K562 (cell line): Measurements from ENCODE around the gene KRT39. TPM values are rescaled to one million over a fixed set of nuclear protein-coding genes. Genes with fewer than 3 reads are reported as not detected.

Experiments used
- ATAC-seq: fragments of 200-7000 bp; cut with Tn5 transposase; 3 replicates; pipeline ENCODE4 v1.9.1; 2020; ENCODE audit warnings: moderate library complexity
- BruUV-seq: library from RNA; stranded (reverse); fragments of 400-500 nt; replicated peaks from 2 replicates; lab custom pipeline; 2021; lab: Mats Ljungman, UMichigan
- CTCF ChIA-PET: fragments of 300-600 bp; formaldehyde crosslinking; extraction: SDS; loops from one replicate; lab custom pipeline; 2021; ENCODE audit warnings: low intra/inter-chr PET ratio; lab: Yijun Ruan, JAX
- POLR2A ChIA-PET: fragments of 300-600, 350-650 bp; sonication (Branson Sonifier 250); formaldehyde crosslinking; extraction: SDS; loops from one replicate; lab custom pipeline; 2021; ENCODE audit warnings: antibody characterized with exemption, inconsistent platforms; lab: Yijun Ruan, JAX
- DNase-seq, 4 experiments: peaks; one replicate each; pipeline versions ENCODE4 v3.0.0 to v3.0.0-alpha.2; 2011 to 2018; ENCODE audit warnings: low spot score in 3 of 4, mixed read lengths in 3 of 4; ENCODE audit errors: extremely low read depth in 1 of 4
- FAIRE-seq: peaks from 2 replicates; lab custom pipeline; 2011; peaks lifted over from hg19 to GRCh38; lab: Jason Lieb, UNC
- H2AFZ ChIP-seq: 2 replicates; pipeline ENCODE4 v1.6.0; 2011; ENCODE audit warnings: low read depth, low read length, control low read depth, inconsistent platforms
- H3K27ac ChIP-seq: fragments of 200-600 bp; 3 replicates; pipeline ENCODE4 v1.8.0; 2011; ENCODE audit warnings: low read depth, mild to moderate bottlenecking, control low read depth, inconsistent platforms, low read length, moderate library complexity, mixed read lengths; ENCODE audit errors: extremely low read depth
- H3K27me3 ChIP-seq, 2 experiments: fragments of 300-600 bp in 1 of 2; 2 replicates in 1 of 2; 3 replicates in 1 of 2; pipeline versions ENCODE4 v1.6.0 to v1.8.0; 2011; ENCODE audit warnings: inconsistent platforms in 2 of 2, low read length in 2 of 2, mild to moderate bottlenecking in 1 of 2, mixed read lengths in 1 of 2, moderate library complexity in 1 of 2; ENCODE audit not compliant: control insufficient read depth in 2 of 2, insufficient read depth in 2 of 2
- H3K36me3 ChIP-seq: fragments of 300-600 bp; 3 replicates; pipeline ENCODE4 v1.8.0; 2011; ENCODE audit warnings: mild to moderate bottlenecking, low read length, inconsistent platforms; ENCODE audit not compliant: control insufficient read depth, insufficient read depth
- H3K4me1 ChIP-seq, 2 experiments: fragments of 200-600 bp in 1 of 2; replicated peaks in 1 of 2; 2 replicates in 1 of 2; 3 replicates in 1 of 2; pipeline versions ENCODE4 v1.5.1 to v1.8.0; 2011; ENCODE audit warnings: inconsistent platforms in 2 of 2, low read length in 2 of 2, mild to moderate bottlenecking in 1 of 2, mixed read lengths in 1 of 2, moderate library complexity in 1 of 2; ENCODE audit not compliant: control insufficient read depth in 2 of 2, insufficient read depth in 2 of 2
- H3K4me2 ChIP-seq: 2 replicates; pipeline ENCODE4 v1.6.1; 2011; ENCODE audit warnings: low read length, control low read depth, inconsistent platforms, mixed read lengths; ENCODE audit not compliant: insufficient read depth
- H3K4me3 ChIP-seq: fragments of 200-600 bp; sonication (generic), shearing (Covaris generic); 2 replicates; pipeline ENCODE4 v1.5.1; 2016; ENCODE audit warnings: control low read depth, inconsistent platforms
- H3K79me2 ChIP-seq: fragments of 200-600 bp; 3 replicates; pipeline ENCODE4 v1.8.0; 2011; ENCODE audit warnings: low read length, inconsistent platforms; ENCODE audit not compliant: control insufficient read depth, insufficient read depth
- H3K9ac ChIP-seq, 2 experiments: 2 replicates each; pipeline versions ENCODE4 v1.6.0 to v1.6.1; 2011; ENCODE audit warnings: low read depth in 2 of 2, low read length in 2 of 2, control low read depth in 1 of 2, inconsistent platforms in 1 of 2, mild to moderate bottlenecking in 1 of 2, mixed read lengths in 1 of 2; ENCODE audit not compliant: insufficient read depth in 1 of 2
- H3K9me1 ChIP-seq: one replicate; pipeline ENCODE4 v1.6.0; 2011; ENCODE audit warnings: inconsistent platforms, mild to moderate bottlenecking, low read length, moderate library complexity; ENCODE audit not compliant: control insufficient read depth, insufficient read depth
- H3K9me3 ChIP-seq: replicated peaks from 2 replicates; pipeline ENCODE4 v1.5.1; 2011; ENCODE audit warnings: low read depth, low read length, inconsistent platforms; ENCODE audit not compliant: control insufficient read depth, insufficient read depth
- H4K20me1 ChIP-seq: replicated peaks from 2 replicates; pipeline ENCODE4 v1.6.1; 2011; ENCODE audit warnings: low read length, inconsistent platforms, mixed read lengths; ENCODE audit not compliant: control insufficient read depth, insufficient read depth
- ELF2 ChIP-seq: fragments of 250-450 bp; sonication (Bioruptor Pico); IDR thresholded peaks from 2 replicates; pipeline ENCODE4 v1.5.0; 2021; ENCODE audit warnings: mild to moderate bottlenecking
- FOXA1 ChIP-seq: fragments of 450-650 bp; IDR thresholded peaks from 2 replicates; pipeline ENCODE4 v1.6.1; 2016; ENCODE audit warnings: mild to moderate bottlenecking, borderline replicate concordance
- GABPA ChIP-seq: fragments of 200-800 bp; sonication (Bioruptor generic); conservative IDR thresholded peaks from 2 replicates; pipeline ENCODE4 v1.6.1; 2016; ENCODE audit warnings: low read depth, missing genetic modification characterization, missing compliant biosample characterization
- KDM4B ChIP-seq, 2 experiments: fragments of 450-650 bp in 1 of 2; sonication (generic) in 1 of 2; IDR thresholded peaks; 2 replicates each; pipeline ENCODE4 v1.6.1; 2016 to 2017; ENCODE audit warnings: borderline replicate concordance in 2 of 2, antibody characterized with exemption in 1 of 2, low read depth in 1 of 2, mild to moderate bottlenecking in 1 of 2
- LCOR ChIP-seq: sonication (generic); formaldehyde crosslinking; IDR thresholded peaks from 2 replicates; pipeline ENCODE4 v1.8.0; 2022; ENCODE audit warnings: mild to moderate bottlenecking, missing genetic modification reagents
- SNAPC5 ChIP-seq: fragments of 250-450 bp; sonication (Bioruptor Pico); IDR thresholded peaks from 2 replicates; pipeline ENCODE4 v1.8.0; 2021; ENCODE audit warnings: moderate library complexity, mild to moderate bottlenecking, inconsistent platforms
- TAF7 ChIP-seq: fragments of 450-650 bp; IDR thresholded peaks from 2 replicates; pipeline ENCODE4 v1.6.1; 2016; ENCODE audit warnings: missing genetic modification characterization, missing compliant biosample characterization
- YBX1 ChIP-seq: fragments of 450-650 bp; IDR thresholded peaks from 2 replicates; pipeline ENCODE4 v1.7.1; 2016; ENCODE audit warnings: mild to moderate bottlenecking
- ZNF696 ChIP-seq: fragments of 250-450 bp; sonication (Bioruptor Pico); conservative IDR thresholded peaks from 2 replicates; pipeline ENCODE4 v1.4.0; 2020; ENCODE audit warnings: mild to moderate bottlenecking, moderate library complexity
- WGBS: fragments of 100-300 bp; shearing (Covaris generic); methylation state at CpG from one replicate; pipeline ENCODE4 v1.1.6; 2016; ENCODE audit warnings: low coverage, mixed read lengths; ENCODE audit not compliant: insufficient coverage; ENCODE audit errors: missing lambda C conversion rate; 5-methylcytosine and 5-hydroxymethylcytosine counted together
- in situ Hi-C: fragments of 300-500 bp; cut with MboI; formaldehyde crosslinking; loops from 4 replicates; pipeline ENCODE4 v1.15.0; 2018; ENCODE audit warnings: inconsistent platforms, mixed read lengths
- intact Hi-C: fragments of 100-400 bp; cut with micrococcal nuclease; formaldehyde crosslinking; loops from 2 replicates; pipeline ENCODE4 v1.14.2; 2022
- polyA plus RNA-seq, 8 experiments: library from polyadenylated mRNA; depleted of rRNA in 4 of 8; stranded (reverse) in 5 of 8; unstranded in 3 of 8; fragments of >200 nt; fragmentation: Nextera tagmentation in 2 of 8; fragmentation: Illumina TruSeq in 1 of 8; extraction: Ambion mirVana in 2 of 8; extraction: Trizol in 1 of 8; gene quantifications; 2 replicates each; pipeline versions ENCODE4 v1.2.1 to v1.2.3, GENCODE V29; 2011 to 2014; ENCODE audit warnings: inconsistent platforms in 1 of 8, missing spikeins in 1 of 8
- total RNA-seq, 7 experiments: library from RNA; depleted of rRNA in 6 of 7; stranded (reverse); fragments of >200 nt in 6 of 7; fragmentation: Illumina TruSeq in 2 of 7; extraction: Trizol in 2 of 7; gene quantifications; 2 replicates each; pipeline versions ENCODE4 v1.2.1 to v1.2.3, GENCODE V29; 2011 to 2021; ENCODE audit warnings: low replicate concordance in 1 of 7

The KRT39 gene
- total and polyA plus RNA-seq, 9 of the 15 experiments (the other 6 are each of a cell fraction or from before 2014, with no cell fraction given): not detected

DNA sequence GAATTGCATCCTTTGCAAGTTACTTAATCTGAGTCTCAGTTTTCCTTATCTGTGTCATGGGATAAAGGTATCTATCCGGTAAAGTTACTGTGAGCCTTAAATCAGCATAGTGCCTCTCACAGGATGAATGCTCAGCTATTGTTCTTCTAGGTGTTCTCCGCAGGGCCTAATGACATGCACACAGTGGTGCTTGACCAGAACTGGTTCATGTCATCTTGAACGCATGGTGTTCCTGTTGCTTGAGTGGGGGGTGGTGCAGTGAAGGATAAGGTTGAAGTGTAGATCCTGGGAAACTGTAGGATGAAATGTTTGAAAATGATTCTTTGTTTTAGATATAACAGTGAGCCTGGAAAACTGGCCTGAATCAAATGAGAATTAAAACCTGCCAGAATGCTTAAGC lies 13.4 kb upstream of the KRT39 start:
- no peaks in the 10 kb centered on the region; the same call in 1 of the 2 replicates for H4K20me1 ChIP-seq
- 2% methylated on average over 3 of the region's 3 CpGs for WGBS
- no peak overlapping the region for H3K27ac ChIP-seq
- FAIRE-seq: no peak
- no peak for DNase-seq
- no peak overlapping the region for H3K9ac ChIP-seq
- TF ChIP-seq YBX1 (no peak), KDM4B (IDR thresholded peaks at IDR 0.05; ENCODE audit: borderline replicate concordance in 2 of 2, low read depth in 1 of 2) (no peak), ELF2 (CRISPR knock-in tag) (no peak), TAF7 (no peak), SNAPC5 (no peak), GABPA (no peak), ZNF696 (CRISPR knock-in tag) (no peak), LCOR (CRISPR knock-in tag) (no peak), FOXA1 (no peak)
- ChIA-PET CTCF (no interaction called here), POLR2A (interaction anchor here (0.6 to 2.2 kb wide), 5 partner anchors 16 to 809 kb away, joined by 3 to 8 read pairs (median 4); no protein-coding TSS in a partner anchor)
- H3K79me2 ChIP-seq: no peaks in the 10 kb centered on the region
- H3K4me3 ChIP-seq: no peak overlapping the region
- H3K9me3 ChIP-seq: no peaks in the 10 kb centered on the region
- H2AFZ ChIP-seq: no peak overlapping the region
- intact Hi-C loops: no loop called here
- ATAC-seq: no peak
- no peaks in the 10 kb centered on the region for H3K36me3 ChIP-seq
- H3K4me2 ChIP-seq: no peak overlapping the region
- BruUV-seq: no TSS peak
- no peaks in the 10 kb centered on the region; a peak in 1 of 5 replicates for H3K4me1 ChIP-seq
- H3K27me3 ChIP-seq: peaks cover 3 to 34% of the 10 kb centered on the region in 2 experiments; a peak in 4 of 5 replicates
- peaks cover 4% of the 10 kb centered on the region for H3K9me1 ChIP-seq
- in situ Hi-C loops: no loop called here
